SK-N-SH (cell line): ENCODE results near the gene NFKBIA. TPM values are rescaled to one million over a fixed set of nuclear protein-coding genes. Genes with fewer than 3 reads are reported as not detected.
"Not testable (repeated sequence)": the region's sequence is repeated elsewhere in the genome, so short reads cannot be mapped to it uniquely, and the experiment has no call there.

Experiments
- CTCF ChIA-PET: fragments of 300-600, 350-600 bp; formaldehyde crosslinking; extraction: SDS; loops from one replicate; lab custom pipeline; 2021; lab: Yijun Ruan, JAX
- POLR2A ChIA-PET: fragments of 350-600 bp; sonication (Branson Sonifier 250); formaldehyde crosslinking; extraction: SDS; loops from one replicate; lab custom pipeline; 2020; ENCODE audit warnings: antibody characterized with exemption, inconsistent platforms; lab: Yijun Ruan, JAX
- DNase-seq: peaks from one replicate; pipeline ENCODE4 v3.0.0; 2012
- H2AFZ ChIP-seq: fragments of 200-600 bp; sonication (generic); 2 replicates; pipeline ENCODE4 v1.8.1; 2016; ENCODE audit warnings: antibody characterized with exemption, mild to moderate bottlenecking, low read depth
- H3F3A ChIP-seq: fragments of 200-600 bp; sonication (generic); replicated peaks from 2 replicates; pipeline ENCODE3; 2016; ENCODE audit warnings: antibody characterized with exemption, mild to moderate bottlenecking; ENCODE audit not compliant: insufficient read depth
- H3K27ac ChIP-seq, 2 experiments: fragments of 200-500 bp in 1 of 2; fragments of 200-600 bp in 1 of 2; sonication (Bioruptor generic) in 1 of 2; sonication (generic), shearing (Covaris generic) in 1 of 2; 2 replicates each; pipeline versions ENCODE4 v1.5.1 to v1.6.1; 2014 to 2016; ENCODE audit warnings: low read depth in 2 of 2, inconsistent platforms in 1 of 2, low read length in 1 of 2, mild to moderate bottlenecking in 1 of 2, mixed read lengths in 1 of 2
- H3K27me3 ChIP-seq: fragments of 200-600 bp; sonication (generic), shearing (Covaris generic); 2 replicates; pipeline ENCODE4 v1.6.1; 2016; ENCODE audit warnings: mixed run types; ENCODE audit not compliant: insufficient read depth
- H3K36me3 ChIP-seq, 2 experiments: fragments of 200-500 bp in 1 of 2; fragments of 200-600 bp in 1 of 2; sonication (Bioruptor generic) in 1 of 2; sonication (generic) in 1 of 2; replicated peaks in 1 of 2; 2 replicates each; pipeline versions ENCODE3 to v1.5.1; 2014 to 2016; ENCODE audit warnings: low read length in 1 of 2, mild to moderate bottlenecking in 1 of 2; ENCODE audit not compliant: insufficient read depth in 2 of 2, control insufficient read depth in 1 of 2
- H3K4me1 ChIP-seq, 2 experiments: fragments of 200-500 bp in 1 of 2; fragments of 200-600 bp in 1 of 2; sonication (Bioruptor generic) in 1 of 2; sonication (generic), shearing (Covaris generic) in 1 of 2; 2 replicates each; pipeline versions ENCODE4 v1.5.1 to v1.6.1; 2014 to 2016; ENCODE audit warnings: low read depth in 1 of 2, low read length in 1 of 2, mixed run types in 1 of 2; ENCODE audit not compliant: insufficient read depth in 2 of 2, control insufficient read depth in 1 of 2
- H3K4me2 ChIP-seq: fragments of 200-600 bp; sonication (generic), shearing (Covaris generic); 2 replicates; pipeline ENCODE4 v1.6.1; 2017; ENCODE audit warnings: mixed run types
- H3K4me3 ChIP-seq, 2 experiments: fragments of 200-500 bp in 1 of 2; fragments of 200-600 bp in 1 of 2; sonication (Bioruptor generic) in 1 of 2; sonication (generic), shearing (Covaris generic) in 1 of 2; 2 replicates each; pipeline versions ENCODE4 v1.5.1 to v1.8.1; 2014 to 2016; ENCODE audit warnings: low read depth in 2 of 2, inconsistent platforms in 1 of 2, low read length in 1 of 2, mild to moderate bottlenecking in 1 of 2, mixed read lengths in 1 of 2, moderate library complexity in 1 of 2
- H3K79me2 ChIP-seq: fragments of 200-600 bp; sonication (generic); 2 replicates; pipeline ENCODE4 v1.8.1; 2017; ENCODE audit warnings: mild to moderate bottlenecking; ENCODE audit not compliant: insufficient read depth
- H3K9ac ChIP-seq: fragments of 200-600 bp; sonication (generic); 2 replicates; pipeline ENCODE4 v1.6.1; 2017; ENCODE audit warnings: mixed run types
- H3K9me2 ChIP-seq: fragments of 200-600 bp; sonication (generic); 2 replicates; pipeline ENCODE4 v1.6.1; 2017; ENCODE audit warnings: mixed run types
- H3K9me3 ChIP-seq: fragments of 200-600 bp; sonication (generic); 2 replicates; pipeline ENCODE4 v1.6.1; 2017; ENCODE audit warnings: mixed run types, mild to moderate bottlenecking, moderate library complexity
- H4K20me1 ChIP-seq: fragments of 200-600 bp; sonication (generic); 2 replicates; pipeline ENCODE4 v1.6.1; 2017; ENCODE audit warnings: mild to moderate bottlenecking, mixed run types; ENCODE audit not compliant: insufficient read depth
- CHD2 ChIP-seq: fragments of 150-350 bp; IDR thresholded peaks from 2 replicates; pipeline ENCODE4 v1.6.1; 2018; ENCODE audit warnings: low read length; ENCODE audit not compliant: partially characterized antibody
- ELF1 ChIP-seq: IDR thresholded peaks from 2 replicates; pipeline ENCODE4 v1.4.0; 2012
- FOSL2 ChIP-seq: IDR thresholded peaks from 2 replicates; pipeline ENCODE4 v1.4.0; 2012; ENCODE audit warnings: low read depth, mild to moderate bottlenecking, moderate library complexity, borderline replicate concordance
- FOXJ3 ChIP-seq: sonication (generic); formaldehyde crosslinking; IDR thresholded peaks from 2 replicates; pipeline ENCODE4 v1.5.1; 2020; ENCODE audit warnings: mild to moderate bottlenecking, missing genetic modification reagents
- FOXM1 ChIP-seq: IDR thresholded peaks from 2 replicates; pipeline ENCODE4 v1.4.0; 2012; ENCODE audit warnings: low read depth, mild to moderate bottlenecking
- GABPA ChIP-seq: IDR thresholded peaks from 2 replicates; pipeline ENCODE4 v1.4.0; 2012; ENCODE audit warnings: low read depth, mild to moderate bottlenecking
- GATA2 ChIP-seq: sonication (generic); formaldehyde crosslinking; IDR thresholded peaks from 2 replicates; pipeline ENCODE4 v1.5.0; 2020; ENCODE audit warnings: mild to moderate bottlenecking, missing genetic modification reagents
- IRF3 ChIP-seq: fragments of 150-350 bp; IDR thresholded peaks from 2 replicates; pipeline ENCODE4 v1.6.1; 2016; ENCODE audit warnings: mild to moderate bottlenecking, low read depth, low read length
- JUND ChIP-seq: IDR thresholded peaks from 2 replicates; pipeline ENCODE4 v1.4.0; 2012
- MXI1 ChIP-seq: IDR thresholded peaks from 2 replicates; pipeline ENCODE4 v1.6.1; 2012; ENCODE audit warnings: mild to moderate bottlenecking, low read depth, low read length, improper control_type of control experiment
- NFIC ChIP-seq: IDR thresholded peaks from 2 replicates; pipeline ENCODE4 v1.4.0; 2012; ENCODE audit warnings: borderline replicate concordance
- NRF1 ChIP-seq: IDR thresholded peaks from 2 replicates; pipeline ENCODE4 v1.6.1; 2012; ENCODE audit warnings: low read depth, mild to moderate bottlenecking, low read length
- PBX3 ChIP-seq: IDR thresholded peaks from 2 replicates; pipeline ENCODE4; 2012
- RCOR1 ChIP-seq: fragments of 150-350 bp; IDR thresholded peaks from 2 replicates; pipeline ENCODE4 v1.6.1; 2017; ENCODE audit warnings: antibody characterized with exemption, low read length
- SIN3A ChIP-seq: IDR thresholded peaks from 2 replicates; pipeline ENCODE4 v1.6.1; 2012; ENCODE audit warnings: low read depth, mild to moderate bottlenecking, low read length, moderate library complexity, borderline replicate concordance
- SMC3 ChIP-seq: IDR thresholded peaks from 2 replicates; pipeline ENCODE4 v1.6.1; 2012; ENCODE audit warnings: low read depth, low read length, improper control_type of control experiment
- TAF1 ChIP-seq: IDR thresholded peaks from 2 replicates; pipeline ENCODE4 v1.6.1; 2012; ENCODE audit warnings: low read depth, mild to moderate bottlenecking, low read length, moderate library complexity, borderline replicate concordance
- TCF12 ChIP-seq: IDR thresholded peaks from 2 replicates; pipeline ENCODE4 v1.4.0; 2012
- USF1 ChIP-seq: IDR thresholded peaks from 2 replicates; pipeline ENCODE4 v1.4.0; 2012; ENCODE audit warnings: low read depth, borderline replicate concordance
- USF2 ChIP-seq: fragments of 150-350 bp; IDR thresholded peaks from 2 replicates; pipeline ENCODE4 v1.6.1; 2017; ENCODE audit warnings: antibody characterized with exemption, low read length, low read depth, borderline replicate concordance
- WGBS: methylation state at CpG from one replicate; pipeline ENCODE4 v1.1.6; 2017; ENCODE audit warnings: low lambda C conversion rate; 5-methylcytosine and 5-hydroxymethylcytosine counted together
- polyA plus RNA-seq, 3 experiments: library from polyadenylated mRNA; depleted of rRNA; stranded (reverse); fragments of >200 nt; gene quantifications; 2 replicates each; pipeline ENCODE4 v1.2.3, GENCODE V29; 2012

The NFKBIA gene
- polyA plus RNA-seq, 1 of the 3 experiments (the other 2 are of a cell fraction): 56.7 TPM

- Histone ChIP-seq H3F3A (peaks cover 6% of the 10 kb centered on the region), H3K27ac (no peak overlapping the region), H3K9me2 (no peaks in the 10 kb centered on the region), H3K9me3 (no peaks in the 10 kb centered on the region), H3K36me3 (no peaks in the 10 kb centered on the region), H3K4me1 (peaks cover 0 to 18% of the 10 kb centered on the region in 2 experiments; a peak in 2 of 4 replicates), H3K27me3 (no peaks in the 10 kb centered on the region), H3K4me2 (no peak overlapping the region), H2AFZ (no peak overlapping the region), H3K79me2 (no peaks in the 10 kb centered on the region), H3K9ac (no peak overlapping the region), H4K20me1 (no peaks in the 10 kb centered on the region), H3K4me3 (no peak overlapping the region)
- ChIA-PET POLR2A (no interaction called here), CTCF (no interaction called here)
- DNase-seq: no peak
- 82% methylated on average over 8 of the region's 8 CpGs for WGBS
- TF ChIP-seq NFIC (no peak), TAF1 (no peak), IRF3 (no peak), SIN3A (no peak), GATA2 (CRISPR knock-in tag) (no peak), RCOR1 (no peak), ELF1 (no peak), MXI1 (no peak), JUND (no peak), CHD2 (no peak), SMC3 (no peak), FOSL2 (no peak), TCF12 (no peak), FOXM1 (no peak), NRF1 (no peak), USF2 (no peak), USF1 (no peak), FOXJ3 (CRISPR knock-in tag) (no peak), PBX3 (no peak), GABPA (no peak)
Measured at GRCh38 chr14:35361141-35361480, 43.4 kb downstream of the NFKBIA start.

- H3K79me2 ChIP-seq, H2AFZ ChIP-seq, CTCF ChIA-PET, H3K9me2 ChIP-seq, H3K27ac ChIP-seq, H3K4me1 ChIP-seq, H3K36me3 ChIP-seq, DNase-seq, H3K4me2 ChIP-seq, H3K9ac ChIP-seq, POLR2A ChIA-PET, H3K4me3 ChIP-seq, H4K20me1 ChIP-seq, H3K27me3 ChIP-seq, H3F3A ChIP-seq, H3K9me3 ChIP-seq: not testable (repeated sequence)
- 88% methylated on average over 7 of the region's 7 CpGs for WGBS
Measured at GRCh38 chr14:35359655-35360054, 44.9 kb downstream of the NFKBIA start.
